Amniotic epithelial cell (primary cell): ENCODE results near the gene LIPC.
A peak's percentile ranks its signal among the peaks of the same experiment; 100 is the strongest.

Source experiments
- DNase-seq: peaks from one replicate; pipeline ENCODE4 v3.0.0-alpha.2; 2010; ENCODE audit warnings: low read depth

Gene LIPC

DNA sequence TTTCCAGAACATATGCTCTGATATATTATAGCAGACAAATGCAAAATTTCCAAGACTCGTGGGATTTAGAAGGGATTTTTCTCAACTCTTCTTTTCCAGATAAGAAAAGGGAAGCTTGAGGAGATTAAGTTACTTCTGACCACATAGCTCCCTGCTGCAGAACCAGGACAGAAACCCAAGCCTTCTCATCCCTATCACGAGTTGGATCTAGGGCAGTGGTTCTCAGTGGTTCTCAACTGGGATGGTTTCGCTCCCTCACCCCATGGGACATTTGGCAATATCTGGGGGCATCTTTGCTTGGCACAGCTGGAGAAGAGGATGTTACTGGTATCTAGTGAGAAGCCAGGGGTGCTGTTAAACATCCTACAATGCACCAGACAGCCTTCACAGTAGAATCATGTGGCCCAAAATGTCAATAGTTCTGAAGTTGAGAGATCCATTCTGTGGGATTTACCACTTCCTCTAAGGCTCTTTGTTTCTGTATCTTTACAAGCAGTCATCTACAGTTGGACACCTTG is 64.2 kb downstream of the LIPC start:
- peak; percentile 74 for DNase-seq

DNA sequence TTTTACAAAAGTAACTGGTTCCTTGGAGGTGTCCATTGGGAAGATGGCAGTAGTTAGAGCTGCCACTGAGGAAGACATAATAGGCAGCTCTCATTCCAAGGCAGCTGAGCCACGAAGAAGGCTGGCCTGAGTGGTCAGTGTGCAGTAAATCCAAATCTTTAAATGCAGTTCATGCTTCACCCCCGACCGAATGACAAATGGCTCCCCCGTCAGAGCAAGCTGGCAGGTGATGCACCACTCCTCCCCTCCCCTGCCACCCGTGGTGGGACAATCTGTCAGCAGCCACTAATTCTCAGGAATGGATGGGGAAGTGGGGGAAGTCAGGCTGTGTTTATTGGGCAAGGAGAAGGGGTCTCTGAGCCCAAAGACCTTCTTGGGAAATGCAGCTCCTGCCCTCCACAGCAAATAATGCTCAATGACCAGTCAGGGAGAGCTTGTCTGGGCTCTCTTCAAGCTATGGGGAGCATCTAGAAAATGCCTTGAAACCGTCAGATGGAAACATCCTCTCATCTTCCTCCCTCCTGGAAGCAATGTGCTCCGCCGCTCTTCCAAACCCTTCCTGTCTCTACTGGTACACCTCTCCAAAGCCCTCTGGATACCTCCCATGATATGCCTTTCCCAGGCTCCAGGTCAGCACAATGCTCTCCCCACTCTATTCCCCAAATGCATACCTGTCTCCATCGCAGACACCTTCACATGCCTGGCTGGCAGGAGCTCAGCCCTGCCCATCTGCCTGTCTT is 65.4 kb downstream of the LIPC start:
- no peak for DNase-seq

DNA sequence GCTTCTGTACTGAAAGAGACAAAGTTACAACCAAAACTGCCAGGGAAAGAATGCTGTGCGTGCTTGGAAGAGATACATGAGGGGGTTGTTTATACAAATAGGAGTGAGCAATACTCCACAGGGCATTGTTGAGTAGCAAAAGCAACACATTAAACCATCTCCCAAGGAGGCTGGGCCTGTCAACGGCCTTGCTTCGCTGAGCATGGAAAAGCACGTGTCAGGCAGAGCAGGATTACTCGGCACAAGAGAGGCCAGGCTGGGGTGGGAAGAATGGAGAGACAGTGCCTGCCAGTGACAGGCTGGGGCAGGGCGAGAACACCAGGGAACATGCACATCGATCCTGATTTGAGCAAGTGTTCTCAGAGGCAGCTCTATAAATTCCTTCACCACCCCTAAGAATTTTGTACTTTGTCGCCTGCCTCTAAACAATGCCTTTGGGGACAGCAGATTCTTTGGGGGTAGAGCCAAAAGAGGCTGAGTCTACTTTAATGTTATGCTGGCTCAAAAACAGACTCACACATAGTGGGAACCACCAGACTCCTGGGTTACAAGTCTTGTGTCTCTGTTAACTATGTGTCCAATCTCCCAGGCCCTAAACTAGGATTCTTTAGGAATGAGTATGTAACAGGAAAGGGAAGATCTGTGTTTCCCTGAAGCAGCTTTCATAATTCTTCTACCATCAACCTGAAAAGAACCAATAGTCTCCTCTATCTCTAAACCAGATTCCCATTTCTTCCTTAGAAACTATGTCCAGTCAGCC is 67.2 kb downstream of the LIPC start:
- DNase-seq = peak; percentile 93

DNA sequence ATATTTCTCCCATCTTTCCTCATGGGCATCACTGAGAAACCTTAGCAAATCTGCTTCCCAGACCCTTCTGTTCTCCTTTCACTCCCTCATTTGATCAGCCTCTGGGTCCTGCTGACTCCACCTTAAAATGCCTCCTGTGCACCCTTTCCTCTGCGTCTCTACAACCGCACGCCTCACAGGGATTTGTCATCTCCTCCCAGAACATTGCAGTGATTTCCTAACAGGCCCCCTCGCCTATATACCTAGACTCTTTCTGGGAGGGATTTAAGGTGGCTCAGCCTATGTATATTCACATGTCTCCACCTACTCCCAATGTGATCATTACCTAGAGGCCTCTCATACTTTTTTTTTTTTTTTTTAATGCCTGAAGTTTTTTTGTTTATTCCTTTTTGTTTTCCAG is 69.2 kb downstream of the LIPC start:
- peak; percentile 67 for DNase-seq

DNA sequence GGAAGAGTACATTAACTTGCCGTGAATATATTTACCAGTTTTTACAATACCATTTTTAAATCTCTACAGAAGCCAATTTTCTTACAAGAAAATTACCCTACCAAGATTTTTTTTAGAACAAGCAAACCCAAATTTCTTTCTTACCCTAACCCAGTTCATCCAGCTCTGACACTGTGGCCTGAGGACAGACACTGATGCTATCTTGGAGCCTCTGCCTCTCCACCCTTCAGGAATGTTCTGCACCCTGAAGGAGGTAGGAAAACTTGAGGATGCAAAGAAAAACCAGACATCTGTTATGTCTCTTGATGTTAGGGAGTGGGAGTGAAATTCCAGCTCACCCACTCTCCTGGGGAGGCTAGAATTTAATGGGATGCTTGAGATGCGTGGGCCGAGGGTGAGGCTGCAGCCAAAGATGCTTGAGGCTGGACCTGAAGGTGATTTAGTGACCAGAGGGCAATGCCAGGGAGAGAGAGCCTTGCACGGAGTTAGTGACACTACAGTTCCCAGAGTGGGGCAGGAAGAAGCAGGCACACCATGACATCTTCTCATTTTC is 69.9 kb downstream of the LIPC start:
- peak; percentile 78 for DNase-seq

DNA sequence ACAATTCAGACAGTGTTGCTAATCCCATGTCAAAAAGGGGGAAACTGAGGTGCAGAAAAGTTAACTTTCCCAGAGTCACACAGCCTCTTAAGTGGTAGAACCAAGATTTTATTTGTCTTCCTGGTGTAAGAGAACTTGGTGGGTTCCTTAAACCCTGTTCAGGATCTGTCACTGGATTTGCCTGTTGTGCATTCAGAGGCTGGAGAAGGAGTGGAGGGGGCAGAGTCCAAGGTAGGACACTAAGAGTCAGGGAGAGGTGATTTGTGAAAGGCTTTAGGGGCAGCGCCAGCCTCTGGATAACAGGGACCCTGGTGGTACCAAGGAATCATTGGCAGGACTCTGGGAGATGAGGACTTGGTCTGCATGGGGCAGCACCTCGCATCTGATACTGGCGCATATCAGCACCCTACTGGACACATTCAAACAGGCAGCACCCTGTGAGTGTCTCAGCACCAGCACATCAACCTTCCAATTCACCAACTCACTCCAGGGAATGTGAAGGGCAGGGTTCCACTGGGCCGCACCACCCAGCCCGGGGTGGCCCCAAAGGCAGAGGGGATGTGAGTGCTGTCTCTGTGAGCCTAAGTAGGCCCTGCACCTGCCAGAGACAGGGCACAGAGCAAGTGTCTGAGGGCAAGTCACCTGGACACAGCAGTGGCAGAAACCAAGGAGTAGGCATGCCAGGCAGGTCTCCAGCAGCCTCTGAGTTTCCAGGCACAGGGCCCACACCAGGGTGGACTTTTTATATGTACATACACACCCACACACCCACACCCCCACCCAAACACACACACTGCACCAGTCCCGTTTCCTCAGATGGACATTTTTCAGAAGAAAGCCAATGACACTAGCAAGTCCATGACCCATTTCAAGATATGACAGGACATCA is 71.6 kb downstream of the LIPC start:
- no peak for DNase-seq

DNA sequence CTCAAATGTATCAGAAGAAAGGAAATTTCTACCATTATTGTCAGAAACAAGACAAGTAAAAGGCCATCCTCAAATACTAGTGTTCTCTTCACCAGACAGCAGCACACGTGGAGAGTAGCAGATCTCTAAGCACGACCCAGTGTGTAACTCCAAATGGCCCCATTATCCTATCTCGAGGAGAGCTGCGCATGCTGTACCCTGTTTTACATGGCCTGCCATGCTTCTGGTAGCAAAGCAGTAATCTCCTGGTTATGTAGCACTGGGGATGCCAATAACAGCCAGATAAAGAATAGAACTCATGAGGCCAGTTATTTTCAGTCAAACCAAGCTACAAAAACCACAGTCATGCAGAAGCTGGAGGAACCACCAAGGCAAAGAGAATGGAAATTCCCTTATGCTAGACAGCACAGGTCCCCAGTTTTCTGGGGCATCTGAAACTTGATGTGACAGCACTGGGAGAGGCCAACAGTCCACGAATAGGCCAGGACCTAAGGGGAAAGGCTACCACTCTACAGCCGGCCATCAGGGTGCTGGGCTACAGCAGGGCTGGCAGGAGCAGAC is 73.0 kb downstream of the LIPC start:
- DNase-seq = no peak

DNA sequence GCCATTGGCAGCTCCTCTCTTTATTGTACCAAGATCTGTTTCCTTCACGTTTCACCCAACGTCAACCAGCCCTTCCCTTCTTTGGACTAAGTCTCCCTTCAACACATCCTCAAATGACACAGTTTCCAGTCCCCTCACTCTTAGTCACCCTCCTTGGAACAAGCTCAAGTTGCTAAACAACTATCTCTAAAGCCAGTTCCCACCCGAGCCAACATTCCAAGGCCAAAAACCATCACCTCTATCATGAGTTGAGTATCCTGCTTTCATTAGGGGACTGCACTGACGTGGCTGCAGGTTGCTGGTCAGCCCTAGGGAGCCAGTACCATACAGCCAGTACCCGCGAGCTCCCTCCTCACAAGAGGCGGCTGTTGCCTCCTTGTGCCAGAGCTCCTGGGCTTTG is 73.8 kb downstream of the LIPC start:
- no peak for DNase-seq

DNA sequence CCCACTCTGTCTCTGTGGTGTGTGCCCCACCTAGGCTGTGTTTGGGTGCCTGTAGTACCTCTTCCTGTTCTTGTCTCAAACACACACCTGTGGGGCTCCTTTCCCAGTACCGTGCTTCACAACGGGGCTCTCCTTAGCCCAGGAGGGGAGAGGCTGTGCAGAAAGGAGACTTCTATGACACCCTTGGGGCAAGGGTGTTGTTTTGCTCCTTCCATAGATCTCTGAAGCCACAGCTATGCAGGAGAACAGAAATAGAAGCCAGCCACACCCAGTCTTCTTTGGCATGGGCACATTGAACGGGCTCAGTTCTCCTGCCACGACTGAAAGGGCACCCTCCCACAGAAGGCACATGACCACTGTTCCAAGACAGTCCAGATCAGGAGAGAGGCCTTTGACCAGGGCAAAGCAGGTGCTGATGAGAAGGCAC is 74.3 kb downstream of the LIPC start:
- no peak for DNase-seq

DNA sequence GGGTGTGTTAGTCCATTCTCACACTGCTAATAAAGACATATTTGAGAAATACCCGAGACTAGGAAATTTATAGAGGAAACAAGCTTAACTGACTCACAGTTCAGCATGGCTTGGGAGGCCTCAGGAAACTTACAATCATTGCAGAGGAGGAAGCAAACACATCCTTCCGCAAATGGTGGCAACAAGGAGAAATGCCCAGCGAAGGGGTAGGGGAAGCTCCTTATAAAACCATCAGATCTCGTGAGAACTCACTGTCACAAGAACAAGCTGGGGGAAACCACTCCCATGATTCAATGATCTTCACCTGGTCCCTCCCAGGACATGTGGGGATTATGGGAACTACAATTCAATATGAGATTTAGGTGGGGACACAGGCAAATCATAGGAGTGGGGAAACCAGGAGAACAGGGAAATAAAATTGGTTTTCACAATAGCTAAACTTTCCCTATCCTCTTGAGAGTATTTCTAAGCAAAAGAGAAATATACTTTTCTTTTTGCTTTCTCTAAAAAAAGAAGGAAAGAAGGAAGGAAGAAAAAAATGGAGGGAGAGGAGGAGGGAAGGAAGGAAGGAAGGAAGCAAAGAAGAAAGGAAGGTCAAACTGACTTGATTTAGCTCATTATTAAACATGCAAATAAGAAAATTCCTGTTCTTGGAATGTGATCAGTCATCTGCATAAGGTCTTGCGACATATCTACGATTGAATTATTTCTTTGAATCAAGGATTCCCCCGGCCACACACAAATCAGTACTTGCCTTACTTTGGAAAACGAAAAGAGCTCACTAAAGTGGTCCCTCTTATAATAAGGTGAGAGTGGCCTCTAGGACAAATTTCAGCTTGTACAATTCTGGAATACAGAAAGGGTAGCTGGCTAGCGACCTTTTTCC is 75.2 kb downstream of the LIPC start:
- DNase-seq = peak; percentile 28

DNA sequence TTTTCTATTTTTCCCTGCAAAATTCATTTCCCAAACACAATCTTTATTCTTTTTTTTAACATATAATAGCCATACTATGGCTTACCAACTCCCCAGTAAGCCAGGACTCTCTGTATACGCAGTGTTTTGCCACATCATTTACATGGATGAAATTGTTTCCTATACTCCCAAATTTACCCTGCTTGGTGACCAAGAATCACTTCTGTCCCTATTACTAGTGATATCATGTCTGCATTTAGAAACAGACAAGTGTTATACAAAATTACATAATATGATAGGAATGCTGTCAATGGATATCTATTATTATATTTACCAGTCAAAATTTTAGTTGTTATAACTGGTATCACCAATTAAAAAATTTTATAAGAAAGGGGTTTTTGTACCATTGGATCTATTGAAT is 77.8 kb downstream of the LIPC start:
- no peak for DNase-seq

DNA sequence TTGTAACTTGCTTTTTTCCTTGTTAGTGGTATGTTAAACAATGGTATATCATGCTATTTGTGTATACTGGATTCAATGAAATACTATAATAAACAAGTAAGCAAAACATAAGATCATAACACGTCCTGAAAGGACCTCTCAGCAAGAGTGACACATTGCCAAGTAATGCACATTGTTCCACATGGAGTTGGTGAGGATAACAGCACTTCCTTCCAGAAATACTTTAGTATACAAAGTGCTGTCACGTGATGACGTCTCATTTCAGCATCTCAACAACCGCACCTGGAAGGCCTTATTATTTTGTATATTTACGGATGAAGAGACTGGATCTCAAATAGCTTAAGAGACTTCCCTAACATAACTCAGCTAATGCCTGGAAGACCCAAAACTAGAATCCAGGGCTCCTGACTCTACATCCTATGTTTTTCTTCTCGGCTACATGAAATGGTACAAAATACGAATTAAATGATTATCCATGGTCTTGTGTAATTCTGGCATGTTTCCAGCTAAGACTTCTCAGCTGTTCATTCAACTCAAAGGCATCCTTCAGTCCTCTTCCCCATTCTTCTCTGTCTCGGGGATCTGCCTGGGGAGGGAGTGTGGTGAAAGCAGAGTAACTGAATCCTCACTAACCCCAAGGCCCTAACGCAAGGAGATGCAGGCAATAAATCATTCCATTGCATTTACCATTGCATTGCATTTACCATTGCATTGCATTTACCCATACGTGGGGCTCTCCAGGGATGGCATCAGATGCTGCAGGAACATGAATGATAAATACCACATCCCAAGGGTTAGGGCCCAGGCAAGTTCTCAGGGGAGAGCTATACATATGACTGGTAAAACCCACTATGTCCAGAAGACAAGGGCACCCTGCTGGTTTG is 79.2 kb downstream of the LIPC start:
- peak; percentile 64 for DNase-seq

DNA sequence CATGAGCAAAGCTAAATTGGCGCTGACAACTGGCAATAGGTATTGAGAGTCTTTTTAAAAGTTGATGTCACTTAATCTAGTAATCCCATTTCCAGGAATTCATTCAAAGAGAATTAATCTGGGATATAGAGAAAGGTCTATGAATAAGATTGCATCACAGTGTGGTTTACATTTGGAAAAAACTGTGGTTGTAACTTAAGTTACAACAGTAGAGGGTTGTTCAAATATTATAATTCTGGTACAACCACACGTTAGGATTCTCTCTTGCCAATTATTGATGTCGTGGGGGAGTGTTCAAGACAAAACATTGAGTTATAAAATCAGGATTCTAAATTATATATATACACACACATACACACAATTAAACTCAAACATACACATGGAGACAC is 79.8 kb downstream of the LIPC start:
- DNase-seq = peak; percentile 34

DNA sequence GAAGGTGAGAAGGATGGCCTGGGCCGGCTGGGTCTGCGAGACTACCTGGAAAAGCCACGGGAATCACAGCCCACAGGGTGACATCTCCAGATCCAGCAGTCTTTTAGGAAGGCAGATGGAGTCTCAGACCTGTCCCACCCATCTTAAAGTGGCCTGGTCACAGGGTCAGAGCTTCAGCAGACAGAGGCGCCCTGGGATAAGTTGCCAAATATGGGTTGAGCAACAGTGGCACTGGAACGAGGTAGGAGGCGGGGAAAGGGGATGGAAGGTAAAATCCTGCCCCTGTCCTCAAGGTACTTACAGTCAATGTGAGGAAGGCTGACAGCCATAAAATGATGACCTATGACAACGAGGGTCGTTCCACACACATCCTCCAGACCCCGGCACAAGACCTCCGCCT is 80.7 kb downstream of the LIPC start:
- DNase-seq = no peak

DNA sequence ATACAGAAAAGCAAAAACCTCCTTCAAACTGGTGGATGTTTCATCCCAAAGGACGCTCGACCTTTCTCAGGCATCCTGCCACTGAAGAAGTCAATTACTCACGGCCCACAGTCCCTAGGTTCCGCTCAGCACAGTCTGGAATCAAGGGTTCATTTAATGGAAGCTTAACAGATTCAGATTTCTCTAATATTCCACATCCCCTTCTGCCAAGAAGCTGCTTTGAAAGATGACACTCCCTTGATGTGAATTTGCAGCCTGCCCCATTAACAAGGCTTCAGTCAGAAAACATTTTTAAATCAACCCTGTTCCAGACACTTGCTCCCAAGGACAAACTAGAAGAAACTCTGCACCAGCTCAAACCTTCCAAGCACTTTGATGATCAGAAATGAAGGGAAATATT is 81.2 kb downstream of the LIPC start:
- no peak for DNase-seq

DNA sequence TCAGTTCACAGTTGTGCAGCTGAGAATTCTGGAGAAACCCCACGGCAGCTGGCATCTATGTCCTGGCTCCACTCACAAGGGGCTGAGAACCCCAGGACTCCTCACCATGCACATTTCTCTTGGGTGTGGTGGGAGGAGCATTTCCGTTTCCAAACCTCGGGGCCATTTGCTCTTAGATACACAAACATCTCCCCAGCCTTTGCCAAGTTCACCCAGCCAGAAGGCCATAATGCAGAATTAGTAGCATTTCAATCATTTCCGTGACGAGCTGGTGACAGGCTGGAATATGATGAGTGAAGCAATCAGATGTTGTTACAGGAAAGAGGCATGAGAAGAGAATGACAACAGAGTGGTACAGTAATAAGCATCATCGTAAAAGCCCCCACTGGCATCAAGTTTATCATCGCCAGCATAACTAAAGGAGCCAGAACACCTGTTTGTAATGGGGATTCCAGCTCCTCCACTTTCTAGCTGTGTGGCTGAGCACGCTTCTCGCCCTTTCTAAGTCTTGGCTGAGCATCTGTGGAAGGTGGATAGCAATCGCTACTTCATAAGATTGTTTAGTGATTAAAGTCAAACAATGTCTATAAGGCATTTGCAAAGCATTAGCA is 82.0 kb downstream of the LIPC start:
- DNase-seq = no peak

DNA sequence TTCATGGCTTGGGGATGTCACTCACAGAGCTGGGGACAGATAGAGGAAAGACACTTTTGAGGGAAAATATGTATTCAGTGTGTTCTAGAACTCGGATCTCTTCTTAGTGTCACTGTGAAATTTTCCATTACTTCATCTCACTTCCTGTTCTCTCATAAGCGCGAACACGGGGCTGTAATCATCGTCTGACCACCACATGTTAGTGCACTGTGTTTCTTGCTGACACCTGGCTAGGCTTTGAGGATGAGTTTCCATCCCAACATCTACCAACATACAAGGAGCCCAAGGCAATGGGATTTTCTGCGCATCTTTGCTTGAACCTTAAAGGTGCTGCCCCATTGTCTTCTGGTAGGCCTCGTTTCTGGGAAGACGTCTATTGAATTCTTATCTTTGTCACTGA is 84.0 kb downstream of the LIPC start:
- no peak for DNase-seq

DNA sequence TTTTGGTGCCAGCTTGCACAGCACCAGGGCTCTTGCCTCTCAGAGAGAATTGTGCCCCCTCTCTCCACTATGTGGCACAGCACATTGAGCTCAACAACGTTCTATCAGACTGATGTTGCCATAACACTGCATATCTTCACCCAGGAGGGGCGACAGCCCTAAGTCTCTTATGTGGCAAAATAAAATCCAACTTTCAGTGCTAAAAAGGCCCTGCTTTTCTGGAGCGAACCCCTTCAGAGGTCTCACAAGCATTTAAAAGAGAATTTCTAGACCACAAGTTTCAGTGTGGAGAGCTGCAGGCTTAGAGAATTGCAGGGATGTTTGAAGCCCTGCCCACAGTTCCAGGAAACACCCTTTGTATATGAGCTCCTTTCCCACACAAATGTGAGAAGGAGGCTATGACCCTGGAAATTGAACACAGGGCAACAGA is 85.5 kb downstream of the LIPC start:
- no peak for DNase-seq
